OCI-LY1 (cell line): Measurements from ENCODE around the gene EPDR1.

Experiments used
- CTCF ChIP-seq: fragments of 200-600 bp; sonication (generic), shearing (Covaris generic); IDR thresholded peaks from 2 replicates; pipeline ENCODE4 v1.5.1; 2017; ENCODE audit warnings: mild to moderate bottlenecking, antibody characterized with exemption, low read length, moderate library complexity, mixed read lengths
- EZH2 ChIP-seq: fragments of 200-600 bp; sonication (generic), shearing (Covaris generic); IDR thresholded peaks from 2 replicates; pipeline ENCODE4 v1.8.0; 2017; ENCODE audit warnings: borderline replicate concordance, mixed run types, mild to moderate bottlenecking, antibody characterized with exemption, low read length, moderate library complexity, mixed read lengths

- TF ChIP-seq CTCF: no peak
- no peak for TF ChIP-seq EZH2
Measured at GRCh38 chr7:37964196-37964595, 43.8 kb downstream of the EPDR1 start.
